Right atrium auricular region (tissue), 2 donors: Measurements from ENCODE around the gene FAM98C. TPM values are rescaled to one million over a fixed set of nuclear protein-coding genes. Genes with fewer than 3 reads are reported as not detected.

Experiments used
- DNase-seq: peaks from one replicate; pipeline ENCODE4 v3.0.0-alpha.2; 2019; ENCODE audit warnings: low spot score
- H3K27ac ChIP-seq, 2 donors: fragments of 200-600 bp; sonication (generic); 1 replicate in 1 of 2; 2 replicates in 1 of 2; pipeline ENCODE4 v1.5.1; 2016 to 2019
- H3K27me3 ChIP-seq, 2 donors: fragments of 200-600 bp; sonication (generic); one replicate each; pipeline versions ENCODE4 v1.5.1 to v1.6.0; 2017 to 2019
- H3K36me3 ChIP-seq: fragments of 200-600 bp; sonication (generic); one replicate; pipeline ENCODE4 v1.5.1; 2016
- H3K4me1 ChIP-seq, 2 donors: fragments of 200-600 bp; sonication (generic); one replicate each; pipeline versions ENCODE4 v1.5.1 to v1.6.0; 2017 to 2019
- H3K4me3 ChIP-seq, 2 donors: fragments of 200-600 bp; sonication (generic); 1 replicate in 1 of 2; 2 replicates in 1 of 2; pipeline ENCODE4 v1.5.1; 2017 to 2019; ENCODE audit warnings: mild to moderate bottlenecking in 1 of 2, moderate library complexity in 1 of 2
- H3K9me3 ChIP-seq, 2 donors: fragments of 200-600 bp; sonication (generic); one replicate each; pipeline ENCODE4 v1.5.1; 2019
- CTCF ChIP-seq, 2 donors: fragments of 200-600 bp; sonication (generic); IDR thresholded peaks; one replicate each; pipeline ENCODE4 v1.5.1; 2019; ENCODE audit warnings: antibody characterized with exemption in 2 of 2
- total RNA-seq, 2 donors: library from RNA; depleted of rRNA; stranded (reverse); fragments of >200 nt; gene quantifications; one replicate each; pipeline ENCODE4 v1.1.0, GENCODE V29; 2016

FAM98C gene
- total RNA-seq, 2 donors from 2014 or later: 11.9 to 19.8 TPM

- TF ChIP-seq CTCF (IDR thresholded peaks at IDR 0.05): no peak
- Histone ChIP-seq H3K9me3 (no peaks in the 10 kb centered on the region), H3K36me3 (no peaks in the 10 kb centered on the region)
Measured at GRCh38 chr19:38412961-38413360, 10.1 kb downstream of the FAM98C start.

GRCh38 chr19:38413416-38413815 is 10.5 kb downstream of the FAM98C start:
- TF ChIP-seq CTCF (IDR thresholded peaks at IDR 0.05): no peak
- no peak for DNase-seq
- peaks cover 0 to 10% of the 10 kb centered on the region in 2 donors for H3K4me1 ChIP-seq

More at GRCh38 chr19:38412961-38413360, 10.1 kb downstream of the FAM98C start:
- no peak for DNase-seq
- H3K4me3 ChIP-seq: no peak overlapping the region
- H3K4me1 ChIP-seq: peaks cover 0 to 5% of the 10 kb centered on the region in 2 donors
- no peaks in the 10 kb centered on the region for H3K27me3 ChIP-seq
- H3K27ac ChIP-seq: no peak overlapping the region

GRCh38 chr19:38417146-38417543 is 14.3 kb downstream of the FAM98C start:
- Histone ChIP-seq H3K36me3 (no peaks in the 10 kb centered on the region), H3K27me3 (no peaks in the 10 kb centered on the region), H3K4me3 (no peak overlapping the region), H3K27ac (no peak overlapping the region), H3K9me3 (no peaks in the 10 kb centered on the region), H3K4me1 (peaks cover 0 to 11% of the 10 kb centered on the region in 2 donors)
- TF ChIP-seq CTCF (IDR thresholded peaks at IDR 0.05): no peak
- no peak for DNase-seq

More at GRCh38 chr19:38413416-38413815, 10.5 kb downstream of the FAM98C start:
- H3K4me3 ChIP-seq: no peak overlapping the region
- no peaks in the 10 kb centered on the region for H3K36me3 ChIP-seq
- H3K27me3 ChIP-seq: no peaks in the 10 kb centered on the region
- H3K9me3 ChIP-seq: no peaks in the 10 kb centered on the region
- no peak overlapping the region for H3K27ac ChIP-seq

- Histone ChIP-seq H3K9me3 (no peaks in the 10 kb centered on the region), H3K4me1 (peaks cover 0 to 11% of the 10 kb centered on the region in 2 donors), H3K36me3 (no peaks in the 10 kb centered on the region), H3K4me3 (peak overlapping the region; percentile 27 to 48), H3K27ac (no peak overlapping the region), H3K27me3 (no peaks in the 10 kb centered on the region)
- TF ChIP-seq CTCF (IDR thresholded peaks at IDR 0.05): no peak
- DNase-seq: peak; percentile 71
Measured at GRCh38 chr19:38417544-38418506, 14.9 kb downstream of the FAM98C start.

- no peak for TF ChIP-seq CTCF (IDR thresholded peaks at IDR 0.05)
- DNase-seq: no peak
- Histone ChIP-seq H3K27me3 (no peaks in the 10 kb centered on the region), H3K4me3 (no peak overlapping the region), H3K27ac (no peak overlapping the region), H3K36me3 (no peaks in the 10 kb centered on the region), H3K9me3 (no peaks in the 10 kb centered on the region), H3K4me1 (peaks cover 0 to 11% of the 10 kb centered on the region in 2 donors)
Measured at GRCh38 chr19:38420935-38421334, 18.0 kb downstream of the FAM98C start.
